SJSA1 (cell line): ENCODE results near the gene RABGGTA. TPM values are rescaled to one million over a fixed set of nuclear protein-coding genes. Genes with fewer than 3 reads are reported as not detected.
A peak's percentile ranks its signal among the peaks of the same experiment; 100 is the strongest.

Experiments
- DNase-seq, 2 experiments: peaks; one replicate each; pipeline ENCODE4 v3.0.0-alpha.2; 2015 to 2020; ENCODE audit warnings: low spot score in 2 of 2, low read depth in 1 of 2
- H3K27ac ChIP-seq: fragments of 250-450 bp; sonication (Bioruptor Pico); 2 replicates; pipeline ENCODE4 v1.5.1; 2020; ENCODE audit warnings: mild to moderate bottlenecking, moderate library complexity
- H3K27me3 ChIP-seq: fragments of 250-450 bp; sonication (Bioruptor Pico); replicated peaks from 2 replicates; pipeline ENCODE4 v1.5.1; 2020; ENCODE audit warnings: mild to moderate bottlenecking, moderate library complexity
- H3K36me3 ChIP-seq: fragments of 250-450 bp; sonication (Bioruptor Pico); 2 replicates; pipeline ENCODE4 v1.5.1; 2020; ENCODE audit warnings: mild to moderate bottlenecking
- H3K4me1 ChIP-seq: fragments of 250-450 bp; sonication (Bioruptor Pico); replicated peaks from 2 replicates; pipeline ENCODE4 v1.6.1; 2021; ENCODE audit warnings: mild to moderate bottlenecking
- H3K4me3 ChIP-seq: fragments of 250-450 bp; sonication (Bioruptor Pico); 2 replicates; pipeline ENCODE4 v1.5.1; 2020; ENCODE audit warnings: mild to moderate bottlenecking
- H3K9me3 ChIP-seq: fragments of 250-450 bp; sonication (Bioruptor Pico); replicated peaks from 2 replicates; pipeline ENCODE4 v1.5.1; 2020; ENCODE audit warnings: mild to moderate bottlenecking
- total RNA-seq: library from RNA; depleted of rRNA; stranded (reverse); fragments of >200 nt; shearing (Covaris generic); gene quantifications from 2 replicates; pipeline ENCODE4 v1.2.3, GENCODE V29; 2014

Gene RABGGTA
- total RNA-seq, 1 experiment from 2014 or later: 18.0 TPM

- Histone ChIP-seq H3K36me3 (peaks cover 75% of the 10 kb centered on the region), H3K27ac (no peak overlapping the region), H3K27me3 (no peaks in the 10 kb centered on the region), H3K9me3 (no peaks in the 10 kb centered on the region), H3K4me3 (no peak overlapping the region), H3K4me1 (peaks cover 22% of the 10 kb centered on the region)
- no peak for DNase-seq
Measured at GRCh38 chr14:24238527-24239037, 32.8 kb downstream of the RABGGTA start.

DNA sequence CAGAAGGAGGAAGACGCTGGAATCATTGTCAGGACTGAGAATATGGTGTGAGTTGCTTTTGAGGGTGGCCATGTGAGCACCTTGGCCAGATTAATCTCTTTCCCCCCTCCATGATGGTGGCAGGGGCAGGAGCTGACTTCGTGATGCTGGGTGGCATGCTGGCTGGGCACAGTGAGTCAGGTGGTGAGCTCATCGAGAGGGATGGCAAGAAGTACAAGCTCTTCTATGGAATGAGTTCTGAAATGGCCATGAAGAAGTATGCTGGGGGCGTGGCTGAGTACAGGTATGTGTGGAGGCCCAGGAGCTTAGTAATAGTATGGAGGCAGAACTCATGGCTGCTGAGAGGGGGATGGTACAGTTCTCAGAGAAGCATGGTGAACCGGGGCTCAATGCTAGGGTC lies 33.3 kb downstream of the RABGGTA start:
- peaks cover 75% of the 10 kb centered on the region for H3K36me3 ChIP-seq
- no peak overlapping the region for H3K4me3 ChIP-seq
- DNase-seq: no peak
- H3K4me1 ChIP-seq: peaks cover 21% of the 10 kb centered on the region
- no peaks in the 10 kb centered on the region for H3K9me3 ChIP-seq
- no peak overlapping the region for H3K27ac ChIP-seq
- no peaks in the 10 kb centered on the region for H3K27me3 ChIP-seq

GRCh38 chr14:24237463-24237955 lies 33.9 kb downstream of the RABGGTA start:
- no peaks in the 10 kb centered on the region for H3K9me3 ChIP-seq
- H3K4me1 ChIP-seq: peaks cover 20% of the 10 kb centered on the region
- no peak overlapping the region for H3K27ac ChIP-seq
- peaks cover 75% of the 10 kb centered on the region for H3K36me3 ChIP-seq
- no peaks in the 10 kb centered on the region for H3K27me3 ChIP-seq
- DNase-seq: no peak
- H3K4me3 ChIP-seq: no peak overlapping the region

- no peak for DNase-seq
- no peaks in the 10 kb centered on the region for H3K9me3 ChIP-seq
- H3K27me3 ChIP-seq: no peaks in the 10 kb centered on the region
- peaks cover 20% of the 10 kb centered on the region for H3K4me1 ChIP-seq
- peaks cover 75% of the 10 kb centered on the region for H3K36me3 ChIP-seq
- H3K4me3 ChIP-seq: no peak overlapping the region
- no peak overlapping the region for H3K27ac ChIP-seq
Measured at GRCh38 chr14:24236689-24237462, 34.5 kb downstream of the RABGGTA start.

DNA sequence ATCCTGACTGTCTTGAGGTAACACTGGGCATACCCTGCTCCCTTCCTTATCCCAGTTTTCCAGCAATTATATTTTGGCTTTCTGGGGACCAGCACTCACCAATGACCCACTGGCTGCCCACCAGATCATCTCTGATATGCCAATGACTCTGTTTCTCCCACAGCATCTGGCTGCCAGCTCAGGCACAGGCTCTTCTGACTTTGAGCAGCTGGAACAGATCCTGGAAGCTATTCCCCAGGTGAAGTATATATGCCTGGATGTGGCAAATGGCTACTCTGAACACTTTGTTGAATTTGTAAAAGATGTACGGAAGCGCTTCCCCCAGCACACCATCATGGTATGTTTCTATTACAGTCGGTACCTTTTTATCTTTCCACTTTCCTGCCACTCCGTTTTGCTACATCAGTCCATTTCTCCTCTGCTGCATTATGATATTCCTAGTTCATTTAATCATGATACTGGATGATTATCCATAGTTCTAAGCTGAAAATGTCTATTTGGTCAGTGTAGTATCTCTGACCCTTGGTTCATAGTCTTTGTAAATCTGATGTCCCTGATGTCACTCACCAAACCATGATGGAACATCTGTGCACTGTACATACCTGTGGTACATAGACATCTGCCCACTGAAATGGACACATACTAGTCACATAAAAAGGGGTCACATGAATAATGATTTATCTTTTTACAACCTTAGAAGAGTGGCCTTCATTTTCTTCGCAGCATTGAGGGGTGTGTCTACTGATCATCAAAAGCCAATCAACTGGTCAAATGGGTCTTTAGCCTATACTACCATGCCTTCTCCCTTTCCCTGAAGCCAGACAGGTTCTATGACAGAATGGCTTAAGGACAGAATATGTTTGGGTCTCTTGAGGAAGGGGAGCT lies 35.4 kb downstream of the RABGGTA start:
- Histone ChIP-seq H3K4me1 (peaks cover 18% of the 10 kb centered on the region), H3K36me3 (peaks cover 71% of the 10 kb centered on the region), H3K4me3 (no peak overlapping the region)

DNA sequence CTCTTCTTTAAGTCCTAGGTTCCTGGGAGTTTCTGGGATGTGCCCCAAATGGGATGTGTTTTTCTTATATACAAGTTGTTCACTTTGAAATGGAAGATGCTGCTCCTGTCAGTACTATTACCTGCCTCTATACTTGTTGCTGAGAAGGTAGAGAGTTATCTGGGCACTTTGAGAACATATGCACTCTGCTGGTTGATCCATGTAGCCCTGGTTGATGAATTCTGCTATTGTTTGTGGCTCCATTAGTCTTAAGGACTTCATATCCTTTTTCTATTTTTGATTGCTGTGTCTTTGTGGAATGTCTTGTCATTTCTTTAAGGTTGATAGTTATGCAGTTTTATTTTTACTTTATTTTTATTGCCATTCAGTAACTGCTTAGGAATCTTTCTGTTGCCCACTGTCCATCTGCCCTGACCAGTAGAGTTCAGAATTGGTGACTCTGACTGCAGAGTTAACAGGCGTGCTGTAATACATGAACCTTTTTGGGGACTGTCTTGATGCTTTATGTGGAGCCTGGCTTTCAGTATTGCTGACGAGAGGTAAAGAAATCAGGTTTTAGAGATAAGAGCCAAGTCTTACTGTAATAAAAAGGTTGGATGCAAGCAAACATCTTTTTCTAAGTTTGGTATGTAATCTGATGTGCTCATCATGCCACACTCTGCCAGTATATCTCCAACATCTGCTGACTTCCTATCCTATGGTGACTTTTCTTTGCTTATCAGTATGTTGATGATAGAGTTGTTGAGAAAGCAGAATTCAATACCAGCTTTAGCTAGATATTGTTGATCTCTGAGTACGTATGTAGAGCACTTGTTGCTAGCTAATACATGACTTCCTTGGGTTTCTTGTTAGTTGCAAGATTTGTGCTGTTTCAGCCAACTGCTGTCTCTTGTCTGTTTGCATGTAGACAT lies 37.0 kb downstream of the RABGGTA start:
- Histone ChIP-seq H3K4me3 (no peak overlapping the region), H3K9me3 (no peaks in the 10 kb centered on the region), H3K4me1 (peaks cover 19% of the 10 kb centered on the region), H3K27ac (no peak overlapping the region), H3K27me3 (no peaks in the 10 kb centered on the region), H3K36me3 (peaks cover 60% of the 10 kb centered on the region)
- DNase-seq: no peak

More for the DNA sequence above, 35.4 kb downstream of the RABGGTA start:
- H3K27ac ChIP-seq: no peak overlapping the region
- no peaks in the 10 kb centered on the region for H3K9me3 ChIP-seq
- no peaks in the 10 kb centered on the region for H3K27me3 ChIP-seq
- no peak for DNase-seq

GRCh38 chr14:24233538-24233866 lies 37.9 kb downstream of the RABGGTA start:
- Histone ChIP-seq H3K36me3 (peaks cover 52% of the 10 kb centered on the region), H3K27me3 (no peaks in the 10 kb centered on the region), H3K4me3 (peak overlapping the region; percentile 60), H3K4me1 (peaks cover 19% of the 10 kb centered on the region), H3K9me3 (no peaks in the 10 kb centered on the region), H3K27ac (no peak overlapping the region)
- DNase-seq: no peak

DNA sequence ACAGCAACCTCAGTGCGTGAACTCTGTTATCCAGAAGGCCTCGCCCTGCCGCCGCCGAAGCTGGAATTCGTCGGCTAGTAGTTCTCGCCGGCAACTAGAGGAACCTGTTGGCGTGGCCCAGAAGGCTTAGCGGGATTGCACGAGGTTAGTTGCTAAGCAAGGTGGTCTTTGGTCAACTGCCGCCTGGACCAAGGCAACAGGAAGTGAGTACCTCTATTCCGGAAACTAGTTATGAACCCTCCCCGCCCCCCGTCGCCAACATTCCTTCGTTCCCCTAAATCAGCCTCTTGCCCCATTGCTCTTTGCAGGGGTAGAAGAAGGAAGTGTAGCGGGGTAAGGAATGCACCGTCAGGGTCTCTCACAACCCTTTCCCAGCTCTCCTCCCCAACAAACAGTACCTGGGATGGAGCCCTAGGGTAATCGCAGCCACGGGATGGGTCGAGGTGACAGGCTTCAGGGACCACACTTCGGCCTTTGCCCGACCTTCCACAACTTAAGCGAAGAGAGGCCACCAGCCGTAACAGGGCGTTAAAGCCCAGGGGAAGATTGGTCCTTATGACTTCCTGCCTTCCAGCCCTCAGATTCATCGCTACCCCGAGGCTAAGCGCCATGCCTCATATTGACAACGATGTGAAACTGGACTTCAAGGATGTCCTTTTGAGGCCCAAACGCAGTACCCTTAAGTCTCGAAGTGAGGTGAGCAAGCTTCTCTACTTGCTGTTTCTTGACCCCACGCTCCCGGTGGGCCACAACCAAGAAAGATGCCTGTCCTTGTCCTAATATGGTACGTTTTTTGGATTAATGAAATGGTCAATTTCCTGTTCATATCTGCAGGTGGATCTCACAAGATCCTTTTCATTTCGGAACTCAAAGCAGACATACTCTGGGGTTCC lies 38.5 kb downstream of the RABGGTA start, which contains the start of gene GMPR2:
TSS of gene GMPR2 (plus strand) at position 285 of the 893 bp plus-strand sequence. CDS start at position 610, 325 bp downstream.
- DNase-seq: no peak

GRCh38 chr14:24232121-24232644 lies 39.2 kb downstream of the RABGGTA start, which contains the start of gene NEDD8:
TSS of gene NEDD8 (minus strand) at chr14:24232367. CDS start at chr14:24232267, 100 bp downstream.
- Histone ChIP-seq H3K4me1 (peaks cover 19% of the 10 kb centered on the region), H3K36me3 (peaks cover 46% of the 10 kb centered on the region), H3K4me3 (peak within 1 kb of the TSS; percentile 60), H3K9me3 (no peaks in the 10 kb centered on the region), H3K27ac (peak within 1 kb of the TSS; percentile 76), H3K27me3 (no peaks in the 10 kb centered on the region)
- peak; percentile 91 to 93 for DNase-seq

More for the DNA sequence above, 38.5 kb downstream of the RABGGTA start, which contains the start of gene GMPR2:
- Histone ChIP-seq H3K27me3 (no peaks in the 10 kb centered on the region), H3K36me3 (peaks cover 50% of the 10 kb centered on the region), H3K4me1 (peaks cover 19% of the 10 kb centered on the region), H3K27ac (peak within 1 kb of the TSS; percentile 76), H3K9me3 (no peaks in the 10 kb centered on the region), H3K4me3 (peak within 1 kb of the TSS; percentile 60)

GRCh38 chr14:24231263-24232120 lies 39.9 kb downstream of the RABGGTA start:
- Histone ChIP-seq H3K36me3 (peaks cover 40% of the 10 kb centered on the region), H3K9me3 (no peaks in the 10 kb centered on the region), H3K4me1 (peaks cover 19% of the 10 kb centered on the region), H3K27ac (peak overlapping the region; percentile 76; the same call in 1 of the 2 replicates), H3K4me3 (peak overlapping the region; percentile 60), H3K27me3 (no peaks in the 10 kb centered on the region)
- DNase-seq: no peak

DNA sequence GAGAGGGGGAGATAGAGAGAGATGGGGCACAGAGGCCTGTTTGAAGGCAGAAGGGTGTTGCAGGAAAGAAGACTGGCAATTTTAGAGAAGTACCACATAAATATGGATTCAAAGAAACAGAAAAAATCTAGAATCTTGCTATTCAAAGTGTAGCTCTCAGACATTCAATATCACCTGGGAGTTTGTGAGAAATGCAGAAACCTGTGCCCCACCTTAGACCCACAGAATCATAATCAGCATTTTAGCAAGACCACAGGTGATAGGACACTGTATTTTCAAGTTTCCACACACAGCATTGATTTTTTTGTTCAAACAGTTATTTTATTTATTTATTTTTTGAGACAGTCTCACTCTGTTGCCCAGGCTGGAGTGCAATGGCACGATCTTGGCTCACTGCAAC lies 42.5 kb downstream of the RABGGTA start:
- H3K27ac ChIP-seq: no peak overlapping the region
- peaks cover 28% of the 10 kb centered on the region for H3K4me1 ChIP-seq
- H3K9me3 ChIP-seq: no peaks in the 10 kb centered on the region
- no peak for DNase-seq
- H3K27me3 ChIP-seq: no peaks in the 10 kb centered on the region
- peaks cover 26% of the 10 kb centered on the region for H3K36me3 ChIP-seq
- no peak overlapping the region for H3K4me3 ChIP-seq
